Measurements from ENCODE around the gene SH3RF3. TPM values are rescaled to one million over a fixed set of nuclear protein-coding genes. Genes with fewer than 3 reads are reported as not detected.

The SH3RF3 gene
- total and polyA plus RNA-seq, 2 of the 13 experiments (the other 11 are each of a cell fraction or from before 2014, with no cell fraction given): 0.04 TPM; not detected in 1

DNA sequence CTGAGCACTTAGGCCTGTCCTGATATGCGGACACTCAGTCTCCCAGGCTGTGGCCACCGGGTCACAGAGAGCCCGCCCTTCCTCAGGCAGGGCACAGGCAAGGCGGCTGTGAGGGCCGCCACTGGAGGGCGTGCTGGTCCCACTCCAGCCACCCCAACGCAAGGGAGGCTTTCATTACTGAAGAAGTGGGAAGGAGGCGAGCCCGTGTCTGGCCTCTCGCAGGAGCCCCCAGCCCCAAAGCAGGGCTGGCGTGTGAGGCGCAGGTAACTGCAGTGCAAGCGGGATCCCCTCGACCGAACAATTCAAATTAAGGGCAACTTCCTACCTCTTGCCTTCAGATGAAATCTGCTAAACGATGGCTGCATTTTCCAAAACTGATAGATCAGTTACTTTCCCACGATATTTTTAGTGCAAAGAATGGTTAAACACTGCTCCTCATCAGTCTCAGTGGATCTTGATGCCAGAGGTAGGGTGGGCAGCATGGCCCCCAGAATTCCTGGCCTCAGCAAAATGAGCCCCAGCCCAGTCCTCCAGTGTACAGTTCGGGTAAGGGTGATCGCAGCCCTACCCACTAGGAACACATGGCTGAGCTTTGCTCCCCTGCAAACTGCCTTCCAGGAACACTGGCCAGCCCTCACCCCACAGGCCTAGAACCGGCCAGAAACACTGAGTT, 387.6 kb downstream of the SH3RF3 start (continued):
- no peak for TF ChIP-seq ZFYVE20 (CRISPR knock-in tag; IDR thresholded peaks at IDR 0.05; ENCODE audit: borderline replicate concordance, low read depth)
- TF ChIP-seq ZNF317 (CRISPR knock-in tag; IDR thresholded peaks at IDR 0.05): no peak
- no peak for TF ChIP-seq NR2F6 (IDR thresholded peaks at IDR 0.05)
- peak; percentile 69; the same call in 1 of the 2 replicates for TF ChIP-seq NR2F6 (CRISPR knock-in tag; IDR thresholded peaks at IDR 0.05)
- peak; percentile 46; the same call in 1 of the 2 replicates for TF ChIP-seq RXRB (CRISPR knock-in tag; IDR thresholded peaks at IDR 0.05; ENCODE audit: borderline replicate concordance)
- TF ChIP-seq CAMTA2 (CRISPR knock-in tag; IDR thresholded peaks at IDR 0.05; ENCODE audit: borderline replicate concordance): peak; percentile 88
- TF ChIP-seq KDM2A (CRISPR knock-in tag; IDR thresholded peaks at IDR 0.05; ENCODE audit: borderline replicate concordance, low read depth): peak; percentile 87
- no peak for TF ChIP-seq RFX3 (CRISPR knock-in tag; IDR thresholded peaks at IDR 0.05)
- peak; percentile 26 for TF ChIP-seq MED8 (CRISPR knock-in tag; IDR thresholded peaks at IDR 0.05; ENCODE audit: insufficient replicate concordance)
- 0 out of 2 replicates have a peak, but pooled peaks have one; percentile 47 for TF ChIP-seq ZNF292 (CRISPR knock-in tag; IDR thresholded peaks at IDR 0.05; ENCODE audit: borderline replicate concordance, low read depth)
- TF ChIP-seq RFXAP (CRISPR knock-in tag; IDR thresholded peaks at IDR 0.05; ENCODE audit: borderline replicate concordance): no peak
- TF ChIP-seq RXRA (CRISPR knock-in tag; IDR thresholded peaks at IDR 0.05): peak; percentile 40; the same call in 1 of the 2 replicates
- TF ChIP-seq CBFB (CRISPR knock-in tag; IDR thresholded peaks at IDR 0.05): peak; percentile 79
- no peak for TF ChIP-seq TBL1XR1 (IDR thresholded peaks at IDR 0.05; ENCODE audit: borderline replicate concordance, low read length, partially characterized antibody)
- no peak for TF ChIP-seq RELA (CRISPR knock-in tag; IDR thresholded peaks at IDR 0.05)
- TF ChIP-seq, protein P1, sequence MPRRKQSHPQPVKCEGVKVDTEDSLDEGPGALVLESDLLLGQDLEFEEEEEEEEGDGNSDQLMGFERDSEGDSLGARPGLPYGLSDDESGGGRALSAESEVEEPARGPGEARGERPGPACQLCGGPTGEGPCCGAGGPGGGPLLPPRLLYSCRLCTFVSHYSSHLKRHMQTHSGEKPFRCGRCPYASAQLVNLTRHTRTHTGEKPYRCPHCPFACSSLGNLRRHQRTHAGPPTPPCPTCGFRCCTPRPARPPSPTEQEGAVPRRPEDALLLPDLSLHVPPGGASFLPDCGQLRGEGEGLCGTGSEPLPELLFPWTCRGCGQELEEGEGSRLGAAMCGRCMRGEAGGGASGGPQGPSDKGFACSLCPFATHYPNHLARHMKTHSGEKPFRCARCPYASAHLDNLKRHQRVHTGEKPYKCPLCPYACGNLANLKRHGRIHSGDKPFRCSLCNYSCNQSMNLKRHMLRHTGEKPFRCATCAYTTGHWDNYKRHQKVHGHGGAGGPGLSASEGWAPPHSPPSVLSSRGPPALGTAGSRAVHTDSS (CRISPR knock-in tag; conservative IDR thresholded peaks at IDR 0.05): no peak
- TF ChIP-seq DPF2 (CRISPR knock-in tag; IDR thresholded peaks at IDR 0.05; ENCODE audit: borderline replicate concordance, low read depth): 0 out of 2 replicates have a peak, but pooled peaks have one; percentile 5
- 0 out of 2 replicates have a peak, but pooled peaks have one; percentile 4 for TF ChIP-seq ZNF746 (CRISPR knock-in tag; IDR thresholded peaks at IDR 0.05)
- 0 out of 2 replicates have a peak, but pooled peaks have one; percentile 12 for TF ChIP-seq CBX5 (CRISPR knock-in tag; IDR thresholded peaks at IDR 0.05; ENCODE audit: borderline replicate concordance)
- TF ChIP-seq, protein P2, sequence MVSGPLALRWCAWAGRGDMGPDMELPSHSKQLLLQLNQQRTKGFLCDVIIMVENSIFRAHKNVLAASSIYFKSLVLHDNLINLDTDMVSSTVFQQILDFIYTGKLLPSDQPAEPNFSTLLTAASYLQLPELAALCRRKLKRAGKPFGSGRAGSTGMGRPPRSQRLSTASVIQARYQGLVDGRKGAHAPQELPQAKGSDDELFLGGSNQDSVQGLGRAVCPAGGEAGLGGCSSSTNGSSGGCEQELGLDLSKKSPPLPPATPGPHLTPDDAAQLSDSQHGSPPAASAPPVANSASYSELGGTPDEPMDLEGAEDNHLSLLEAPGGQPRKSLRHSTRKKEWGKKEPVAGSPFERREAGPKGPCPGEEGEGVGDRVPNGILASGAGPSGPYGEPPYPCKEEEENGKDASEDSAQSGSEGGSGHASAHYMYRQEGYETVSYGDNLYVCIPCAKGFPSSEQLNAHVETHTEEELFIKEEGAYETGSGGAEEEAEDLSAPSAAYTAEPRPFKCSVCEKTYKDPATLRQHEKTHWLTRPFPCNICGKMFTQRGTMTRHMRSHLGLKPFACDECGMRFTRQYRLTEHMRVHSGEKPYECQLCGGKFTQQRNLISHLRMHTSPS (CRISPR knock-in tag; IDR thresholded peaks at IDR 0.05; ENCODE audit: low read depth): peak; percentile 69; the same call in 1 of the 2 replicates
- TF ChIP-seq KDM3A (CRISPR knock-in tag; IDR thresholded peaks at IDR 0.05; ENCODE audit: low read depth): peak; percentile 83; the same call in 1 of the 2 replicates
- TF ChIP-seq ESRRA (CRISPR knock-in tag; IDR thresholded peaks at IDR 0.05; ENCODE audit: low read depth): no peak
- TF ChIP-seq ZNF232 (CRISPR knock-in tag; IDR thresholded peaks at IDR 0.05; ENCODE audit: borderline replicate concordance): 0 out of 2 replicates have a peak, but pooled peaks have one; percentile 22
- TF ChIP-seq, protein P3, sequence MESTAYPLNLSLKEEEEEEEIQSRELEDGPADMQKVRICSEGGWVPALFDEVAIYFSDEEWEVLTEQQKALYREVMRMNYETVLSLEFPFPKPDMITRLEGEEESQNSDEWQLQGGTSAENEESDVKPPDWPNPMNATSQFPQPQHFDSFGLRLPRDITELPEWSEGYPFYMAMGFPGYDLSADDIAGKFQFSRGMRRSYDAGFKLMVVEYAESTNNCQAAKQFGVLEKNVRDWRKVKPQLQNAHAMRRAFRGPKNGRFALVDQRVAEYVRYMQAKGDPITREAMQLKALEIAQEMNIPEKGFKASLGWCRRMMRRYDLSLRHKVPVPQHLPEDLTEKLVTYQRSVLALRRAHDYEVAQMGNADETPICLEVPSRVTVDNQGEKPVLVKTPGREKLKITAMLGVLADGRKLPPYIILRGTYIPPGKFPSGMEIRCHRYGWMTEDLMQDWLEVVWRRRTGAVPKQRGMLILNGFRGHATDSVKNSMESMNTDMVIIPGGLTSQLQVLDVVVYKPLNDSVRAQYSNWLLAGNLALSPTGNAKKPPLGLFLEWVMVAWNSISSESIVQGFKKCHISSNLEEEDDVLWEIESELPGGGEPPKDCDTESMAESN (CRISPR knock-in tag; conservative IDR thresholded peaks at IDR 0.05): peak; percentile 79
- no peak for TF ChIP-seq IRF2 (CRISPR knock-in tag; IDR thresholded peaks at IDR 0.05)
- no peak for TF ChIP-seq MTF1 (CRISPR knock-in tag; IDR thresholded peaks at IDR 0.05)
